HepG2 (cell line): ENCODE results near the gene C10orf53. TPM values are rescaled to one million over a fixed set of nuclear protein-coding genes. Genes with fewer than 3 reads are reported as not detected.

ENCODE experiments used
- ATAC-seq: fragments of 200-7000 bp; cut with Tn5 transposase; 3 replicates; pipeline ENCODE4 v1.9.1; 2020; ENCODE audit warnings: mild to moderate bottlenecking, moderate library complexity
- BruUV-seq: library from RNA; stranded (reverse); fragments of 400-500 nt; replicated peaks from 2 replicates; lab custom pipeline; 2021; lab: Mats Ljungman, UMichigan
- CTCF ChIA-PET: fragments of 300-600 bp; formaldehyde crosslinking; extraction: SDS; loops from one replicate; lab custom pipeline; 2021; ENCODE audit warnings: low total read pairs, inconsistent platforms, low intra/inter-chr PET ratio; lab: Yijun Ruan, JAX
- POLR2A ChIA-PET: fragments of 350-600 bp; sonication (Branson Sonifier 250); formaldehyde crosslinking; loops from one replicate; lab custom pipeline; 2020; ENCODE audit warnings: antibody characterized with exemption, inconsistent platforms; lab: Yijun Ruan, JAX
- DNase-seq: peaks from one replicate; pipeline ENCODE4 v3.0.0-alpha.2; 2015; ENCODE audit warnings: low spot score
- FAIRE-seq: peaks from 3 replicates; lab custom pipeline; 2011; peaks lifted over from hg19 to GRCh38; lab: Jason Lieb, UNC
- H2AFZ ChIP-seq: one replicate; pipeline ENCODE4 v1.6.1; 2011; ENCODE audit warnings: low read length, inconsistent platforms
- H3K27ac ChIP-seq: fragments of 300-600 bp; 3 replicates; pipeline ENCODE4 v1.8.0; 2011; ENCODE audit warnings: mixed run types, mild to moderate bottlenecking, mixed read lengths, low read length, inconsistent platforms; ENCODE audit not compliant: insufficient read depth; ENCODE audit errors: extremely low read length
- H3K27me3 ChIP-seq, 2 experiments: fragments of 200-600 bp in 1 of 2; 2 replicates in 1 of 2; 3 replicates in 1 of 2; pipeline versions ENCODE4 v1.6.0 to v1.8.0; 2011; ENCODE audit warnings: low read length in 2 of 2, mild to moderate bottlenecking in 2 of 2, moderate library complexity in 2 of 2, inconsistent platforms in 1 of 2; ENCODE audit not compliant: insufficient read depth in 2 of 2, control insufficient read depth in 1 of 2
- H3K36me3 ChIP-seq, 2 experiments: fragments of 200-600 bp in 1 of 2; replicated peaks in 1 of 2; 2 replicates in 1 of 2; 3 replicates in 1 of 2; pipeline versions ENCODE4 v1.5.1 to v1.8.0; 2011; ENCODE audit warnings: low read length in 2 of 2, inconsistent platforms in 1 of 2; ENCODE audit not compliant: insufficient read depth in 2 of 2, control insufficient read depth in 1 of 2
- H3K4me1 ChIP-seq: 2 replicates; pipeline ENCODE4 v1.5.1; 2012; ENCODE audit warnings: low read length, inconsistent platforms; ENCODE audit not compliant: insufficient read depth
- H3K4me2 ChIP-seq: 2 replicates; pipeline ENCODE4 v1.6.0; 2011; ENCODE audit warnings: low read depth, low read length, inconsistent platforms
- H3K4me3 ChIP-seq, 3 experiments: fragments of 200-600 bp in 1 of 3; sonication (generic), shearing (Covaris generic) in 1 of 3; replicated peaks in 1 of 3; 2 replicates each; pipeline ENCODE4 v1.5.1; 2011 to 2016; ENCODE audit warnings: low read length in 3 of 3, inconsistent platforms in 2 of 3, low read depth in 2 of 3, mild to moderate bottlenecking in 2 of 3, control low read depth in 1 of 3, mixed read lengths in 1 of 3; ENCODE audit not compliant: insufficient read depth in 1 of 3
- H3K79me2 ChIP-seq: one replicate; pipeline ENCODE4 v1.6.1; 2011; ENCODE audit warnings: low read length, inconsistent platforms; ENCODE audit not compliant: insufficient read depth
- H3K9ac ChIP-seq: 2 replicates; pipeline ENCODE4 v1.6.0; 2011; ENCODE audit warnings: mild to moderate bottlenecking, low read depth, low read length, inconsistent platforms; ENCODE audit not compliant: insufficient read depth
- H3K9me3 ChIP-seq: 2 replicates; pipeline ENCODE4 v1.5.1; 2012; ENCODE audit warnings: mild to moderate bottlenecking, low read length
- H4K20me1 ChIP-seq: 2 replicates; pipeline ENCODE4 v1.6.0; 2011; ENCODE audit warnings: inconsistent platforms, mild to moderate bottlenecking, low read length, moderate library complexity; ENCODE audit not compliant: insufficient read depth
- AHR ChIP-seq: IDR thresholded peaks from 2 replicates; pipeline ENCODE4 v1.6.1; 2018; ENCODE audit warnings: missing genetic modification reagents, missing compliant biosample characterization
- E2F5 ChIP-seq: sonication (generic); formaldehyde crosslinking; conservative IDR thresholded peaks from 2 replicates; pipeline ENCODE4 v1.4.0; 2020; ENCODE audit warnings: missing genetic modification reagents
- HES4 ChIP-seq: sonication (generic); formaldehyde crosslinking; IDR thresholded peaks from 2 replicates; pipeline ENCODE4 v1.9.0; 2021; ENCODE audit warnings: mild to moderate bottlenecking, missing genetic modification reagents, borderline replicate concordance
- HOXA9 ChIP-seq: sonication (generic); formaldehyde crosslinking; IDR thresholded peaks from 2 replicates; pipeline ENCODE4 v1.8.1; 2022; ENCODE audit warnings: missing genetic modification reagents, mild to moderate bottlenecking, moderate library complexity, borderline replicate concordance
- ISL2 ChIP-seq: sonication (generic); formaldehyde crosslinking; IDR thresholded peaks from 2 replicates; pipeline ENCODE4 v1.5.0; 2020; ENCODE audit warnings: missing genetic modification reagents
- NFKB2 ChIP-seq: sonication (generic); formaldehyde crosslinking; IDR thresholded peaks from 2 replicates; pipeline ENCODE4 v1.4.0; 2020; ENCODE audit warnings: missing genetic modification reagents, borderline replicate concordance
- SOX5 ChIP-seq: IDR thresholded peaks from 2 replicates; pipeline ENCODE4 v1.6.1; 2016; ENCODE audit warnings: borderline replicate concordance
- THYN1 ChIP-seq: sonication (generic); formaldehyde crosslinking; IDR thresholded peaks from 2 replicates; pipeline ENCODE4 v1.8.1; 2023; ENCODE audit warnings: low read depth, mild to moderate bottlenecking, moderate library complexity, missing genetic modification reagents, borderline replicate concordance
- TIGD3 ChIP-seq: sonication (generic); formaldehyde crosslinking; IDR thresholded peaks from 2 replicates; pipeline ENCODE4 v1.5.1; 2020; ENCODE audit warnings: mild to moderate bottlenecking, missing genetic modification reagents, borderline replicate concordance
- ZBTB25 ChIP-seq: IDR thresholded peaks from 2 replicates; pipeline ENCODE4 v1.6.1; 2018; ENCODE audit warnings: missing genetic modification reagents
- ZBTB42 ChIP-seq: sonication (generic); formaldehyde crosslinking; IDR thresholded peaks from 2 replicates; pipeline ENCODE4 v1.5.0; 2020; ENCODE audit warnings: mild to moderate bottlenecking, missing genetic modification reagents
- ZGPAT ChIP-seq: IDR thresholded peaks from 2 replicates; pipeline ENCODE4 v1.6.1; 2016; ENCODE audit warnings: mild to moderate bottlenecking
- ZNF569 ChIP-seq: sonication (generic); formaldehyde crosslinking; IDR thresholded peaks from 2 replicates; pipeline ENCODE4 v1.5.0; 2020; ENCODE audit warnings: mild to moderate bottlenecking, missing genetic modification reagents, moderate library complexity, borderline replicate concordance
- ZNF740 ChIP-seq: sonication (generic); formaldehyde crosslinking; IDR thresholded peaks from 2 replicates; pipeline ENCODE4 v1.4.0; 2020; ENCODE audit warnings: missing genetic modification reagents
- WGBS: methylation state at CpG from one replicate; pipeline ENCODE4 v1.1.6; 2017; ENCODE audit warnings: low lambda C conversion rate; 5-methylcytosine and 5-hydroxymethylcytosine counted together
- in situ Hi-C: cut with HindIII; loops from 2 replicates; pipeline ENCODE4 v1.10.0; 2017; ENCODE audit warnings: low pct_unique_long_range_greater_than_20kb; ENCODE audit not compliant: extremely low pct_ligation_motif_present
- intact Hi-C: fragments of 100-400 bp; cut with micrococcal nuclease; formaldehyde crosslinking; loops from one replicate; pipeline ENCODE4 v1.10.0; 2022; ENCODE audit not compliant: unreplicated experiment
- polyA plus RNA-seq, 8 experiments: library from polyadenylated mRNA; depleted of rRNA in 3 of 8; stranded (reverse) in 7 of 8; unstranded in 1 of 8; fragments of >200 nt; fragmentation: Illumina TruSeq in 4 of 8; extraction: Trizol in 4 of 8; gene quantifications; 2 replicates each; pipeline versions ENCODE4 v1.2.1 to v1.2.3, GENCODE V29; 2011 to 2016; ENCODE audit warnings: low read depth in 4 of 8, missing spikeins in 1 of 8, mixed read lengths in 1 of 8; ENCODE audit not compliant: insufficient read depth in 1 of 8
- total RNA-seq, 5 experiments: library from RNA; depleted of rRNA; stranded (reverse); fragments of >200 nt; fragmentation: Illumina TruSeq; extraction: Trizol; gene quantifications; 2 replicates each; pipeline ENCODE4 v1.2.3, GENCODE V29; 2016; ENCODE audit warnings: low read depth in 1 of 5
- TF ChIP-seq, protein P1 (sequence below): sonication (generic); formaldehyde crosslinking; IDR thresholded peaks from 2 replicates; pipeline ENCODE4 v1.4.0; 2020; ENCODE audit warnings: mild to moderate bottlenecking, missing genetic modification reagents, borderline replicate concordance

C10orf53 gene
- total and polyA plus RNA-seq, 2 of the 13 experiments (the other 11 are each of a cell fraction or from before 2014, with no cell fraction given), result not detected

GRCh38 chr10:49700211-49700610, 20.8 kb downstream of the C10orf53 start:
- Histone ChIP-seq H3K4me1 (no peaks in the 10 kb centered on the region), H2AFZ (no peak overlapping the region), H3K27ac (no peak overlapping the region), H3K9ac (no peak overlapping the region), H3K79me2 (no peaks in the 10 kb centered on the region), H4K20me1 (no peaks in the 10 kb centered on the region), H3K4me2 (no peak overlapping the region), H3K27me3 (peaks cover 0 to 32% of the 10 kb centered on the region in 2 experiments; a peak in 3 of 5 replicates), H3K9me3 (no peaks in the 10 kb centered on the region), H3K36me3 (no peaks in the 10 kb centered on the region), H3K4me3 (no peak overlapping the region)
- no TSS peak for BruUV-seq
- in situ Hi-C loops (no loop called here), intact Hi-C loops (no loop called here)
- ChIA-PET CTCF (no interaction called here), POLR2A (no interaction called here)
- WGBS, result 7% methylated on average over 2 of the region's 3 CpGs
- DNase-seq (no peak), FAIRE-seq (no peak), ATAC-seq (no peak)
- TF ChIP-seq E2F5 (no peak), ZNF740 (CRISPR knock-in tag) (no peak), AHR (CRISPR knock-in tag) (no peak), ZBTB42 (CRISPR knock-in tag) (no peak), ZBTB25 (CRISPR knock-in tag) (no peak), ZNF569 (CRISPR knock-in tag) (no peak), TIGD3 (CRISPR knock-in tag) (no peak), HOXA9 (CRISPR knock-in tag) (no peak), THYN1 (CRISPR knock-in tag) (no peak), NFKB2 (CRISPR knock-in tag) (no peak), ZGPAT (CRISPR knock-in tag) (no peak), ISL2 (CRISPR knock-in tag) (no peak), HES4 (CRISPR knock-in tag) (no peak), SOX5 (CRISPR knock-in tag) (no peak)
- TF ChIP-seq, protein P1, sequence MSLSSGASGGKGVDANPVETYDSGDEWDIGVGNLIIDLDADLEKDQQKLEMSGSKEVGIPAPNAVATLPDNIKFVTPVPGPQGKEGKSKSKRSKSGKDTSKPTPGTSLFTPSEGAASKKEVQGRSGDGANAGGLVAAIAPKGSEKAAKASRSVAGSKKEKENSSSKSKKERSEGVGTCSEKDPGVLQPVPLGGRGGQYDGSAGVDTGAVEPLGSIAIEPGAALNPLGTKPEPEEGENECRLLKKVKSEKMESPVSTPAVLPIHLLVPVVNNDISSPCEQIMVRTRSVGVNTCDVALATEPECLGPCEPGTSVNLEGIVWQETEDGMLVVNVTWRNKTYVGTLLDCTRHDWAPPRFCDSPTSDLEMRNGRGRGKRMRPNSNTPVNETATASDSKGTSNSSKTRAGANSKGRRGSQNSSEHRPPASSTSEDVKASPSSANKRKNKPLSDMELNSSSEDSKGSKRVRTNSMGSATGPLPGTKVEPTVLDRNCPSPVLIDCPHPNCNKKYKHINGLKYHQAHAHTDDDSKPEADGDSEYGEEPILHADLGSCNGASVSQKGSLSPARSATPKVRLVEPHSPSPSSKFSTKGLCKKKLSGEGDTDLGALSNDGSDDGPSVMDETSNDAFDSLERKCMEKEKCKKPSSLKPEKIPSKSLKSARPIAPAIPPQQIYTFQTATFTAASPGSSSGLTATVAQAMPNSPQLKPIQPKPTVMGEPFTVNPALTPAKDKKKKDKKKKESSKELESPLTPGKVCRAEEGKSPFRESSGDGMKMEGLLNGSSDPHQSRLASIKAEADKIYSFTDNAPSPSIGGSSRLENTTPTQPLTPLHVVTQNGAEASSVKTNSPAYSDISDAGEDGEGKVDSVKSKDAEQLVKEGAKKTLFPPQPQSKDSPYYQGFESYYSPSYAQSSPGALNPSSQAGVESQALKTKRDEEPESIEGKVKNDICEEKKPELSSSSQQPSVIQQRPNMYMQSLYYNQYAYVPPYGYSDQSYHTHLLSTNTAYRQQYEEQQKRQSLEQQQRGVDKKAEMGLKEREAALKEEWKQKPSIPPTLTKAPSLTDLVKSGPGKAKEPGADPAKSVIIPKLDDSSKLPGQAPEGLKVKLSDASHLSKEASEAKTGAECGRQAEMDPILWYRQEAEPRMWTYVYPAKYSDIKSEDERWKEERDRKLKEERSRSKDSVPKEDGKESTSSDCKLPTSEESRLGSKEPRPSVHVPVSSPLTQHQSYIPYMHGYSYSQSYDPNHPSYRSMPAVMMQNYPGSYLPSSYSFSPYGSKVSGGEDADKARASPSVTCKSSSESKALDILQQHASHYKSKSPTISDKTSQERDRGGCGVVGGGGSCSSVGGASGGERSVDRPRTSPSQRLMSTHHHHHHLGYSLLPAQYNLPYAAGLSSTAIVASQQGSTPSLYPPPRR (CRISPR knock-in tag), result no peak
